Measurements from ENCODE around the gene ADRA1B. TPM values are rescaled to one million over a fixed set of nuclear protein-coding genes. Genes with fewer than 3 reads are reported as not detected.

The ADRA1B gene
- total RNA-seq, 2 experiments from 2014 or later: not detected

DNA sequence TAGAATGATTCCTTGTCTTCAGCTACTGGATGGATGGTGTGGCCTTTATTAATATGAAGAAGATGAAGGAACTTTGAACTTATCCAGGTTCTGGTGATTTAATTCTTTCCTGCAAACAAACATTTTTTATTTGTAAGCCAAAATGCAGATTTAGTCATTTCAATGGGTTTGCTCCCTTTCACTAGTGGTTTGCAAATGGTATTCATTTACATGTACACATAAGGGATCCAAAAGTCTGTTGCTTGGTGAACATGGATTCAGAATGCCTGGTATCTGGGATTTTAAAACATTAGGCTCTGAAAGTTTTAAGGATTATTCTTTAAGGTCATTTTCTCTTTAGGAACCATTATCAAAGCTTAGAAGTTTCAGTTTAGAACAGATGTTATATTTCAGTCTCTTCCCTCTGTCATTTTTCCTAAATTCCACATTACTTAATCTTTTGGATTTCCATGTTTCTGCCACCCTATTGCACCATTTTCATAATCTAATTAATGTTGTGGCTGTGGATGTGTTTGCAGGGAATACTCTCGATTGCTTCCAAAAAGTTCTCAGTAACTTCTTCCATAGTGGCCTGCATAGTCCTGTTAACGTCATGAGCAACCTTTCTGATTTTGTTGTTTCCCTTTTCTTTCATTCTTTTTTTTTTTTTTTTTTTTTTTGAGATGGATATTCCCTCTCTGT lies 102.8 kb downstream of the ADRA1B start:
- no peak overlapping the region for H3K4me3 ChIP-seq (ENCODE audit: low read length)
- TF ChIP-seq, protein P1, sequence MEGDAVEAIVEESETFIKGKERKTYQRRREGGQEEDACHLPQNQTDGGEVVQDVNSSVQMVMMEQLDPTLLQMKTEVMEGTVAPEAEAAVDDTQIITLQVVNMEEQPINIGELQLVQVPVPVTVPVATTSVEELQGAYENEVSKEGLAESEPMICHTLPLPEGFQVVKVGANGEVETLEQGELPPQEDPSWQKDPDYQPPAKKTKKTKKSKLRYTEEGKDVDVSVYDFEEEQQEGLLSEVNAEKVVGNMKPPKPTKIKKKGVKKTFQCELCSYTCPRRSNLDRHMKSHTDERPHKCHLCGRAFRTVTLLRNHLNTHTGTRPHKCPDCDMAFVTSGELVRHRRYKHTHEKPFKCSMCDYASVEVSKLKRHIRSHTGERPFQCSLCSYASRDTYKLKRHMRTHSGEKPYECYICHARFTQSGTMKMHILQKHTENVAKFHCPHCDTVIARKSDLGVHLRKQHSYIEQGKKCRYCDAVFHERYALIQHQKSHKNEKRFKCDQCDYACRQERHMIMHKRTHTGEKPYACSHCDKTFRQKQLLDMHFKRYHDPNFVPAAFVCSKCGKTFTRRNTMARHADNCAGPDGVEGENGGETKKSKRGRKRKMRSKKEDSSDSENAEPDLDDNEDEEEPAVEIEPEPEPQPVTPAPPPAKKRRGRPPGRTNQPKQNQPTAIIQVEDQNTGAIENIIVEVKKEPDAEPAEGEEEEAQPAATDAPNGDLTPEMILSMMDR (IDR thresholded peaks at IDR 0.05): no peak
- ATAC-seq (ENCODE audit: poor library complexity): no peak
- Mint-ChIP-seq H3K4me3 (no peak overlapping the region), H3K36me3 (ENCODE audit: low read depth) (peaks cover 35% of the 10 kb centered on the region), H3K4me1 (ENCODE audit: low read depth) (peaks cover 28% of the 10 kb centered on the region), H3K9me3 (no peaks in the 10 kb centered on the region), H3K27me3 (no peaks in the 10 kb centered on the region), H3K27ac (no peak overlapping the region)
- H3K27ac ChIP-seq (ENCODE audit: low read depth in 1 of 2, low read length in 2 of 2): no peak overlapping the region
- H3K36me3 ChIP-seq (ENCODE audit: insufficient read depth, low read length): peaks cover 29% of the 10 kb centered on the region
- ChIA-PET CTCF (no interaction called here), POLR2A (no interaction called here)
- no peaks in the 10 kb centered on the region for H3K27me3 ChIP-seq (ENCODE audit: control insufficient read depth in 1 of 2, insufficient read depth in 2 of 2, low read length in 2 of 2)
- peaks cover 10% of the 10 kb centered on the region for H3K4me1 ChIP-seq (ENCODE audit: insufficient read depth, low read length)
- DNase-seq: no peak
- intact Hi-C loops (cut with DNase I, micrococcal nuclease): no loop called here
- H3K9me3 ChIP-seq (ENCODE audit: control insufficient read depth in 1 of 2, insufficient read depth in 1 of 2, low read length in 2 of 2): no peaks in the 10 kb centered on the region

- Mint-ChIP-seq H3K27me3 (no peaks in the 10 kb centered on the region), H3K4me1 (ENCODE audit: low read depth) (peaks cover 28% of the 10 kb centered on the region), H3K36me3 (ENCODE audit: low read depth) (peaks cover 40% of the 10 kb centered on the region), H3K27ac (peak overlapping the region; percentile 57), H3K4me3 (no peak overlapping the region), H3K9me3 (no peaks in the 10 kb centered on the region)
- DNase-seq (peak in 3 of 14 experiments; percentile 9 to 18 (median 13)), ATAC-seq (ENCODE audit: poor library complexity) (peak; percentile 20)
- intact Hi-C loops (cut with DNase I, micrococcal nuclease): loop anchor here in 1 of 2 experiments (5.0 kb wide), 1 partner anchor 372 kb away; no protein-coding TSS in a partner anchor
- peaks cover 24% of the 10 kb centered on the region for H3K36me3 ChIP-seq (ENCODE audit: insufficient read depth, low read length)
- TF ChIP-seq, protein P1 (IDR thresholded peaks at IDR 0.05): no peak
- H3K4me3 ChIP-seq (ENCODE audit: low read length): no peak overlapping the region
- peaks cover 10% of the 10 kb centered on the region for H3K4me1 ChIP-seq (ENCODE audit: insufficient read depth, low read length)
- no peaks in the 10 kb centered on the region for H3K27me3 ChIP-seq (ENCODE audit: control insufficient read depth in 1 of 2, insufficient read depth in 2 of 2, low read length in 2 of 2)
- no peak overlapping the region for H3K27ac ChIP-seq (ENCODE audit: low read depth in 1 of 2, low read length in 2 of 2)
- CTCF ChIA-PET: interaction anchor here (1.0 to 1.8 kb wide), 2 partner anchors 325 to 370 kb away, joined by 3 to 15 read pairs; no protein-coding TSS in a partner anchor
- POLR2A ChIA-PET: interaction anchor here (2.6 kb wide), 1 partner anchor 11 kb away, joined by 17 read pairs; the partner anchor contains the start of gene TTC1
- no peaks in the 10 kb centered on the region for H3K9me3 ChIP-seq (ENCODE audit: control insufficient read depth in 1 of 2, insufficient read depth in 1 of 2, low read length in 2 of 2)
Measured at GRCh38 chr5:160020266-160020770, 104.0 kb downstream of the ADRA1B start.

- intact Hi-C loops (cut with DNase I, micrococcal nuclease): loop anchor here (1.0 to 5.0 kb wide), 2 partner anchors 324 to 371 kb away; no protein-coding TSS in a partner anchor
- CTCF ChIA-PET: interaction anchor here (0.8 to 1.8 kb wide), 8 partner anchors 9 to 734 kb away, joined by 3 to 29 read pairs (median 6); partner anchors contain the start of gene TTC1
- Mint-ChIP-seq H3K27me3 (no peaks in the 10 kb centered on the region), H3K4me3 (peak overlapping the region; percentile 31), H3K4me1 (ENCODE audit: low read depth) (peaks cover 34% of the 10 kb centered on the region), H3K9me3 (no peaks in the 10 kb centered on the region), H3K27ac (peak overlapping the region; percentile 57), H3K36me3 (ENCODE audit: low read depth) (peaks cover 40% of the 10 kb centered on the region)
- POLR2A ChIA-PET: interaction anchor here (1.3 to 2.6 kb wide), 2 partner anchors 12 to 325 kb away, joined by 5 to 17 read pairs; partner anchors contain the start of gene TTC1
- Histone ChIP-seq H3K27me3 (ENCODE audit: control insufficient read depth in 1 of 2, insufficient read depth in 2 of 2, low read length in 2 of 2) (no peaks in the 10 kb centered on the region), H3K27ac (ENCODE audit: low read depth in 1 of 2, low read length in 2 of 2) (no peak overlapping the region), H3K9me3 (ENCODE audit: control insufficient read depth in 1 of 2, insufficient read depth in 1 of 2, low read length in 2 of 2) (no peaks in the 10 kb centered on the region), H3K4me3 (ENCODE audit: low read length) (no peak overlapping the region), H3K4me1 (ENCODE audit: insufficient read depth, low read length) (peaks cover 10% of the 10 kb centered on the region), H3K36me3 (ENCODE audit: insufficient read depth, low read length) (peaks cover 18% of the 10 kb centered on the region)
- DNase-seq (peak in 1 of 14 experiments; percentile 46), ATAC-seq (ENCODE audit: poor library complexity) (peak; percentile 48)
- TF ChIP-seq, protein P1 (IDR thresholded peaks at IDR 0.05): no peak
Measured at GRCh38 chr5:160020964-160021363, 104.7 kb downstream of the ADRA1B start.
